Myocyte (in vitro differentiated cells): Measurements from ENCODE around the gene DIPK1B. TPM values are rescaled to one million over a fixed set of nuclear protein-coding genes. Genes with fewer than 3 reads are reported as not detected.

ENCODE experiments used
- DNase-seq: peaks from one replicate; pipeline ENCODE4 v3.0.0-alpha.2; 2012; ENCODE audit warnings: low read depth
- total RNA-seq: library from RNA; depleted of rRNA; stranded (reverse); fragments of >200 nt; gene quantifications from 2 replicates; pipeline ENCODE4 v1.2.3, GENCODE V29; 2014

DIPK1B gene
- total RNA-seq, 1 donor from 2014 or later, result not detected

DNA sequence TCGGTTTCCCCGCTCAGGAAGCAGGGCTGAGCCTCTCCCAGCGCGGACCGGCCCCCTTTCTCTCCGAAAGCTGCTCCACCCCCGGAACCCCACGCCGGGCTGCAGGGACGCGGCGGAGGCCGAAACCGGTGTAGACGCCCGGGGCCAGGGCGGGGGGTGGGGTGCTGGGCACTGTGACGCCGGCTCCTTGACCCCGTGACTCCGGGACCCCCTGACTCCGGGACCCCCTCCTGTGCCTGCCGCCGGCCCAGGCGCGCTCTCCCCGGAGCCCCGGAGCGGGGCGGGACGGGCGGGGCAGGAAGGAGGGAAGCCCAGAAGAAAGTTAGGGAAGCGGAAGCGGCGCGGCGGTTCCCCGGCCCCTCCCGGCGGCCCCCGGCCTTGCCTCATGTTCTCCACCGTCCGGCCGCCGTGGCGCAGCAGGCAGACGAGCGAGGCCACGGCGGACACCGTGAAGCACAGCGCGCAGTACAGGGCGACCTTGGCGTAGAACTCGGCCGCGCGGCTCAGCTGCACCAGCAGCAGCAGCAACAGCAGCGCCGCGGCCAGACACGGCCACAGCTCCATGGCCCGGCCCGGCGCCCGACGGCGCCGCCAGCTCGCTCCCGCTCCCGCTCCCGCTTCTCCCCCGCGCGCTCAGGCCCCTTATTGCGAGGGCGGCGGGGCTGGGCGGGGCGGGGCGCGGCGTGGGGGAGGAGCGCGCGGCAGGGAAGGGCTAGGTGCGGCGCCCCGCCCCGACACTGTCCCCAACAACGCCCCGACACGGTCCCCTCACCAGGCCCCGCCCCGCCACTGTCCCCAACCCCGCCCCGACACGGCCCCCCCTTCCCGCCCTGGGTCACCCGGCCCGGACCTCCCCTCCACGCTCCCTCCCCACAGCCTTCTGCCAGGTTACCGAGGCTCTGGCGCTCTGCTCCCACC is 25.3 kb upstream of the DIPK1B start, which contains the start of gene AGPAT2:
Gene AGPAT2 (minus strand): TSS at position 664 of the 918 bp plus-strand sequence. CDS start 100 bp downstream, at position 564.
- DNase-seq, result peak; percentile 56

DNA sequence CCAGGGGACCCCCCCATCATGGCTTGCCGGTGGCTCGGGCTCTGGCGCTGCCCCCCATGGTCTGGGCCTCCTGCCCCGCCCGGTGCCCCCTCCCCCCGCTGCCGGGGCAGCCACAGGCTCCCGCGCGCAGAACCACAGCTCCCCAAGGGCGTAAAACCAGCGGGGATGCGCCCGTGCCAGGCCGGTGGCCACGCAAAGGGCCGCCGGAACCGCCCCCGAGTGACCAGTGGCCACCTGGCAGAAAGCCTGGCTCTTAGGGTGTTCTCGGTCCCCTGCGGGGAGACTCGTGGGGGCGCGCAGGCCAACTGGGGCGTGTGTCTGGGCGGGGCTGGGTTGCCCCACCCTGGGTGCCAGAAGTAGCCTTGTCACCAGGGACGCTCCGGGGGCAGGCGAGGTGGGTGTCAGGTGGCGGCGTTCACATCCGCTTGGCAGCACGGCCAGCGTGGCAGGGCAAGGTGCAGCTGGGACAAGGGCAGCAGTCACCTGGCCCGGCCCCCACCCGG is 24.6 kb upstream of the DIPK1B start:
- peak; percentile 34 for DNase-seq

- no peak for DNase-seq
Measured at GRCh38 chr9:136688274-136689107, 23.9 kb upstream of the DIPK1B start.

DNA sequence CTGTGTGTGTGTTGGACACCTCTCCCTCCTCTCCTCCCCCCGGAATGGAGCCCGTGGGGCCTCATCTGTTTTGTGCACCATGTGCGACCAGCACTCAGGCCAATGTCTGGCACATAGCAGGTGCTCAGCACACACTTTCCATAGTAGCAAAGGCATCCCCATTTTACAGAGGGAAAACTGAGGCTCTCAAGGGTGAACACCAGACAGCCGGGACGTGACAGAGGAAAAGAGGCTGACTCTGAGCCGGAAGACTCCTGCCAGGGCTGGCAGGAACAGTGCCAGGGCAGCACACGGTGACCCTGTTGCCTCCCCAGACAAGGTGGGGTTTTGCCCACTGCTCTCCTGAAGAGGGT is 23.3 kb upstream of the DIPK1B start:
- DNase-seq, result no peak

DNA sequence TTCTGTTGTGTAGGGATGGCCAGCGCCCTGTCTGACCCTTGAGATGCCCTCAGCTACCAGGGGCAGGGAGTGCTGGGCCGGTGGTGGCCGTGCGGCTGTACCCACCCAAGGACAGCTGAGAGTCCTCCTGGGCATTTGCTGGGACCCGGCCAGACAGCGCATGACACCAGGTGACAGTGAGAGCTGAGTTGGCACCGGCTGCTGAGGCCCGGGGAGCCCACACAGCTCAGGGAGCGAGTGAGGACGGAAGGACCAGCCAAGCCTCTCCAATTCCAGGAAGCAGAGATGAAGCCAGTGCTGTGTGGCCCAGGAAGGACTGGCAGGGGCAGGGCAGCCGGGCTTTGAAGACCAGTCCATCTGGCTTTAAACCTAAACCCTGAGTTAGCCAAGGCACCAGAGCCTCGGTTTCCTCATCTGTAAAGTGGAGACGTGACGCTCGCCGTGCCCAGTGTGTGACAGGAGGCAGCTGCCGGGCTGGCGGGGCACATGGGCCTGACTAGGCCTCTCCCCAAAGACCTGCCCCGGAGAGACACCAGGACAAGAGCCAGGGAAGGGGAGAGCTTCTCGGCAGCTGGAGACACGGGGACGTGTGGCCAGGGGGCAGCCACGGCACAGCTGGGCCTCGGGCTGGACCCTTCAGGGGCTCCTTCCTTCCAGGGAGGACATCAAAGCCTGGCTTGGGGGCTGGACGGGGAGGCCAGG is 22.1 kb upstream of the DIPK1B start:
- peak; percentile 91 for DNase-seq

GRCh38 chr9:136690806-136691261 is 21.5 kb upstream of the DIPK1B start:
- peak; percentile 83 for DNase-seq

- no peak for DNase-seq
Measured at GRCh38 chr9:136691316-136692184, 20.8 kb upstream of the DIPK1B start.

DNA sequence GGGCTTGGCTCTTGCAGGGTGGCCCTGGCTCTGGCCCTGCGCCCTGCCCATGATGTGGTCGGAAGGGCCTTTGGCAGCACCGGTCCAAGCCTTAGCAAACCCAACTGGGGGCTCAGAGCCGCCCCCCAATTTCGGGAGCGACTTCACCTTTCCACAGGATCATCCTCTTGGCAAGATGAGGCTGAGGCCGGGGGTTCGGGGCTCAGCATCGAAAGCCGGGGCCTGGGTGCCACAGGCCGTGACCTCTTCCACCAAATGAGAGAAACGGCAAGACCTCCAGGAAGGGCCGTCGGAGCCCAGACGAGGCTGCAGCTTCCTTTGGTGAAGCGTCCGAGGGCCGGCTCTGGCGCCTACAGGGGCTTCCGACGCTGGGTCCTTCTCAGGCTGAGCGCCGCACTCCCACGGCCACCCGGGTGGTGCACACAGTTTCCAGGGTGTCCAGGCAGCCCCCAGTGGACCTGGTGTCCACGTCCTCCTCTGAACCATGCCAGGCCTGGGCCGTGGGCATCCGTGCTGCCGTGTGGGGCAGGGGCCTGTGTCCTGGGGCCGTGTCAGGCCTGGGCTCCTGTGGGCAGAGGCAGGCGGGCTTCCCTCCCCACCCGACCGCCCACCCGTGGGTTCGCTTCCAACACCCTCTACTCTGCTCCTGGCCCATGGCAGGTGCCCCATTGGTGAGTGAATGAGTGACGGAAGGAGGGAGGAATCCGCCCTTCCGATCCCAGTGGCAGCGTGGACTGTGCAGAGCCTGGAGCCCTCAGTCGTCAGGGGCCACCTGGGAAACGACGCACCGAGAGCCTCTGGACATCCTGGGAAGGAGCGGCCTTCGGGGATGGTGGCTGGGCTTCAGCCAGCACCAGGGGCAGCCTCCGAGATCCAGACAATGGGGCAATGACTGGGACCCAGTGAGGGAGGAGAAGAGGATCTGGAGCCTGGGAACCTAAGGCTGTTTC is 19.9 kb upstream of the DIPK1B start:
- no peak for DNase-seq

- no peak for DNase-seq
Measured at GRCh38 chr9:136693135-136693489, 19.3 kb upstream of the DIPK1B start.

GRCh38 chr9:136693490-136694162 is 18.7 kb upstream of the DIPK1B start:
- DNase-seq, result peak; percentile 55

DNA sequence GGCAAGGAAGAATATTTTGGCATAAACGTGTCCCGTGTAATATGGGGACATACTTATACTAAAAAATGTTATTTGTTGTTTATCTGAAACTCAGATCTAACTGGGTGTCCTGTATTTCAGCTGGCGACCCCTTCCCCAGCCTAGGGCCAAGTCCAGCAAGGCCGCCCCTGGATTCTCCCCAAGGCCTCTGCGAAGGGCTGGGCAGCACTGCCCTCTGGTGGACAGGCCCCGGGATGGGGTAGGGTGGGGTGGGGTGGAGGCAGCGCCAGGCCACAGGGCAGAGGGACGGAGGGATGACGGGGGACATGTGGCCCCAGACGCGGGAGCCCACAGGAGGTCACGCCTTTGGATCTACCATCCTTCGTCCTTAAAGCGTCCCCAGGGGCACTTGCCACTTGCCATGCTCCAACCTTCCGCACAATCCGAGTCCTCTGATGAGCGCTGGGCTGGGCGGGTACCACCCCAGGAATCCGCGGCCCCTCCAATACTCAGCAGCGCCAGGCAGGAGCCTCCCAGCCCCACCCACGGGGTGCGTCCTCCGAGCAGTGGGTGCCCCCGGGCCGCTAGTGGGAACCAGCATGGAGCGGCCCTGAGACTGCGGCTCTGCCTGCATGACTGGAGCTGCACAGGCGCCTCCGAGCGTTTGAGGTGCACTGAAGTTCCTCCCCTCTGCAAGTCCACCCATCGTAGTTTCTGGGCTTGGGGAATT is 18.1 kb upstream of the DIPK1B start:
- peak; percentile 70 for DNase-seq

DNA sequence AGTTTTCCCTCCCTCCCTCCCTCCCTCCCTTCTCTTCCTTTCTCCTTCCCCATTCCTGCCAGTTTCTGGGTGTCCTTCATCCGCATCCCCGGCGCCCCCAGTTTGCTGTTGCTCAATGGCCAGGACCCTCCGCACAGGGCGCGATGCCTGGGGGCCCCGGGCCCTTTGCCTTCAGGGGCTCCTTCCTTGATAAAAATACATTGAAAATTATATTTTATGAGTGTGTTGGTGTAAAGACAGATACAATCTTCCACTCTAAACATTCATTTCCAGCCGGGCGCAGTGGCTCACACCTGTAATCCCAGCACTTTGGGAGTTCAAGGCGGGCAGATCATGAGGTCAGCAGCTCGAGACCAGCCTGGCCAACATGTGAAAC is 17.5 kb upstream of the DIPK1B start:
- DNase-seq, result no peak

DNA sequence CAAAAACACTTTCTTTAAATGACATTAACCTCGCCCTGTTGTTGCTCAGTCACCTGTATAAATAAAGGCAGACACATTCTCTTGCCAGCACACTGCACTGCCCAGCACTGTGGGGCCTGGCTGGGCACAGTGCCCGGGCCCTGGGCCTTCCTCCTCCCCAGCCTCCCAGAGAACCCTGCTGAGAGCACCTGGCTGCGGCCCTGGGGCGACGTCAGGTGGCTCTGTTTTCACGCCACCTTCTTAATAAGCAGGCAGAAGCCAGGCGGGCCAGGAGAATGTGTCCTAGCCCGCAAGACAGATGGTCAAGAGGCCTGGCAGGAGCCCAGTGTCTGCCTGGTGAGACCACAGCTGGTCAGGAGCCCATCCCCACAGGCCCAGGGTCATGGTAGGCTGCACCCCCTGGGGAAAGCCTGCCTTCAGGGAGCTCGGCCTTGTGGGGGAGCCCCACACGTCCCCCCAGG is 16.9 kb upstream of the DIPK1B start:
- DNase-seq, result peak; percentile 96

GRCh38 chr9:136695955-136696354 is 16.4 kb upstream of the DIPK1B start:
- peak; percentile 90 for DNase-seq

GRCh38 chr9:136696502-136696901 is 15.9 kb upstream of the DIPK1B start:
- DNase-seq, result no peak

- DNase-seq, result no peak
Measured at GRCh38 chr9:136697146-136697820, 15.1 kb upstream of the DIPK1B start.

DNA sequence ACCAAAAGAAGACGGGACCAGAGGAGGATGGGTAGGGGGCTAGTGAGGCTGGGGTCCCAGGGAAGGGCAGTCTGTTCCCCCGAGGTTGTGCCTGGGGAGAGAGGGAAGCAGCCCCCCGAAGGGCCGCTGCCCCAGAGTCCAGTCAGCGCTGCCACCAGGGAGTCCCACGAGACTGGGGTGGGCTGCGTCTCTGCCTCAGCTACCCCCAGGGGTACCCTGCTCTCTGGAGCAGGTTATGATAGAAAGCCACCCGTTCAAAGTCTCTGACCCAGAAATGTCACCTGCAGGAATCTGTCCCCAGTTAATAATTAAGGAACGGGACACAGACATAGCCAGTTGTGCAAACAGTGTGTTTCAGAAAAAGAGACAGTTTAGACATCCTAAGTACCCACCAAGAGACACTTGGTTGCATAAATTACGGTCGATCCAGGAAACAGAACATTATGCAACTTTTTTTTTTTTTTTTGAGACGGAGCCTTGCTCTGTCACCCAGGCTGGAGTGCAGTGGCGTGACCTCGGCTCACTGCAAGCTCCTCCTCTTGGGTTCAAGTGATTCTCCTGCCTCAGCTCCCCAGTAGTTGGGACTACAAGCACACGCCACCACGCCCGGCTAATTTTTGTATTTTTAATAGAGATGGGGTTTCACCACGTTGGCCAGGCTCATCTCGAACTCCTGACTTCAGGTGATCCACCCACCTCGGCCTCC is 14.4 kb upstream of the DIPK1B start:
- no peak for DNase-seq
